Epithelial cell of proximal tubule (primary cell): ENCODE measurements around the gene CD28. TPM values are rescaled to one million over a fixed set of nuclear protein-coding genes. Genes with fewer than 3 reads are reported as not detected.

Experiments
- DNase-seq: peaks from one replicate; pipeline ENCODE4 v3.0.0-alpha.2; 2011; ENCODE audit warnings: low read depth
- H3K4me3 ChIP-seq: 2 replicates; pipeline ENCODE4 v1.5.1; 2011; ENCODE audit warnings: low read depth, mild to moderate bottlenecking, low read length
- CTCF ChIP-seq: conservative IDR thresholded peaks from 2 replicates; pipeline ENCODE4 v1.5.1; 2012; ENCODE audit warnings: low read depth, mild to moderate bottlenecking, low read length
- total RNA-seq: library from RNA; depleted of rRNA; stranded (reverse); fragments of >200 nt; gene quantifications from 2 replicates; pipeline ENCODE4 v1.2.3, GENCODE V29; 2015

The CD28 gene
- total RNA-seq, 1 donor from 2014 or later = not detected

DNA sequence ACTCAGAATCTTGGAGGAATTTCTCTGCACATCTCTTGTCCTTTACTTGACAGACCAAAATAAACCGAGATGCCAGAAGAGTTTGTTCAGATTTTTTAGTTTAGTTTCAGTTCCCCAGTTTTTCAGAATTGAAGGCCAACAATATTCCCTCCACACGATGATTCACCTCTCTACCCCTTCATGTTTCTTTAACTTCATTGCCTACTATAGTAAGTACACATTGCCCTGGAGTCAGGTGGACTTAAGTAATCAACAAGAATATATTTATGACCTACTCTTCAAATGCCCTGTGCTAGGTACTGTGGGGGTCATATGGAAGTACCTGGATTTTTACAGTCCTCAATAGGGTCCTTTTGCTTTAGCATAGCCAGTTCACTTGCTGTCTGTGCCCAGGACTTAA, 81.5 kb downstream of the CD28 start:
- DNase-seq = no peak
- H3K4me3 ChIP-seq = no peak overlapping the region
- TF ChIP-seq CTCF = no peak

Other genes with a start within 250 kb of the CD28 start
- gene RAPH1, start 171.3 kb upstream of the CD28 start, total RNA-seq = 6.5 and 33.4 TPM in 2 replicates
- not detected in 2 replicates for gene CTLA4, start 161.1 kb downstream of the CD28 start, total RNA-seq
- not detected in 2 replicates for gene ICOS, start 230.1 kb downstream of the CD28 start, total RNA-seq